ENCODE measurements around the gene KRR1.

DNA sequence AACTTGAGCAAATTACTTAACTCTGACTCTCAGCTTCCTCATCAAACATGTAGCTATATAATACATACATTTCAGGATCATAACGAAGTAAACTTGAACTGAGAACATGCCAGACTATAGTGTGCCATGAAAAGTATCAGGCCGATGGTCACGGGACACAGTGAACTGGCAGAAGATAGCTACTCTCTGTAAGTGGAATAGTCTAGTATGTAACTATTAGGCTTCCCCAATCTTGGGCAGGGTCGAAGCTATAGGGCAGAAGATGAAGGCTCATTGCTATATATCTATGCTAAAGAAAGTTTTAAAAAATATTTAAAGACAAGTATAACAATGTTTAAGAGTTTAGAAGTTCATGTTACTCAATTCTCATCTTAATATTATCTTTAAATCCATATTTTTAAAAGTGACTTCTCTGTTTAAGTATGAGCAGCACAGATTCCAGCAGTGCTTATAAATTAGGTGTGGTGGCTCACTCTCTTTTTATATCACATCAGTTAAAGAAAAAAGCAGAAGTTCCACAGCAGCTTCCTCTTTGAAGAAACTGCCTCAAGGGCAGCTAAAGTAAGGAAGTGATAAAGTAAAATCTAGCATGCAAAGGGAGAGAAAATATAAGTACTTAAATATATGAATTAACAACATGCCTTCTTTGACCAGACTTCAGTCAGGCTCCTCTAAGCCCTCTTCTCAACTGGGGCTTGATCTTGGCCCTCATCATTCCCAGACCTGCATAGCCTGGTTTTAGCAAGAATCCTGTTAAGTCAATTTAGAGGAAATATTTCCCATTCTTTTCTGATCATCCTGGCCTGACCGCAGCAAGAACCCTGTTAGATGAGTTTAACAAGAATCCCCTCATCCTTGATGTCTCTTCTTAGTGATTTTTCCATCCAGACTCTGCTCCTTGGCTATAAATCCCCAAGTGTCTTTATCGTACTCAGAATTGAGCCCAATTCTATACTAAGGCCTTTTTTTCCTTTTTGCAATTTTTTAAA is 39.2 kb downstream of the KRR1 start:
- TF ChIP-seq EZH2 (IDR thresholded peaks at IDR 0.05; ENCODE audit: low read depth), result no peak
- TF ChIP-seq, protein P1, sequence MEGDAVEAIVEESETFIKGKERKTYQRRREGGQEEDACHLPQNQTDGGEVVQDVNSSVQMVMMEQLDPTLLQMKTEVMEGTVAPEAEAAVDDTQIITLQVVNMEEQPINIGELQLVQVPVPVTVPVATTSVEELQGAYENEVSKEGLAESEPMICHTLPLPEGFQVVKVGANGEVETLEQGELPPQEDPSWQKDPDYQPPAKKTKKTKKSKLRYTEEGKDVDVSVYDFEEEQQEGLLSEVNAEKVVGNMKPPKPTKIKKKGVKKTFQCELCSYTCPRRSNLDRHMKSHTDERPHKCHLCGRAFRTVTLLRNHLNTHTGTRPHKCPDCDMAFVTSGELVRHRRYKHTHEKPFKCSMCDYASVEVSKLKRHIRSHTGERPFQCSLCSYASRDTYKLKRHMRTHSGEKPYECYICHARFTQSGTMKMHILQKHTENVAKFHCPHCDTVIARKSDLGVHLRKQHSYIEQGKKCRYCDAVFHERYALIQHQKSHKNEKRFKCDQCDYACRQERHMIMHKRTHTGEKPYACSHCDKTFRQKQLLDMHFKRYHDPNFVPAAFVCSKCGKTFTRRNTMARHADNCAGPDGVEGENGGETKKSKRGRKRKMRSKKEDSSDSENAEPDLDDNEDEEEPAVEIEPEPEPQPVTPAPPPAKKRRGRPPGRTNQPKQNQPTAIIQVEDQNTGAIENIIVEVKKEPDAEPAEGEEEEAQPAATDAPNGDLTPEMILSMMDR (conservative IDR thresholded peaks at IDR 0.05), result no peak

Measured in PC-9 (cell line).